GM12872 (cell line): ENCODE measurements around the gene ACVR1C.

ENCODE experiments used
- TF ChIP-seq, protein P1 (sequence below): IDR thresholded peaks from 3 replicates; pipeline ENCODE4 v1.5.1; 2011; ENCODE audit warnings: low read depth, mild to moderate bottlenecking, low read length, moderate library complexity; ENCODE audit not compliant: insufficient read depth

The ACVR1C gene

DNA sequence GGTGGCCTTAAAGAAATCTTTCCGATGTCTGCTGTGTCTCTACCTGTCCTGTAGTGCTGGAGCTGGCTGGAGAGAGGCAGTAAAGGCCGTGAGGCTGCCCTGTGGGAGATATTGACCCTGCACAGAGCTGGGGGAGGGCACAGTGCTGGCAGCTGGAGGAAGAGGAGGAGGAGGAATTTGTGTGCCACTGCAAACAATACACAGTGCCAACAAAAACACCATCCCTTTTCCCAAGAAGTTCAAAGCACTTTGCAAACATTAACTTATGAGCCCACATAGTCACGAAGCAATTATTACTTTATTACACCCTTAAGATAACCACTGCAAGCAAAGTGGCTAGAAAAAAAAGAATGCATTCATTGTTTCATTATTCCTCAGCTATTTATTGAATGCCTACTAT lies 139.8 kb downstream of the ACVR1C start:
- TF ChIP-seq, protein P1, sequence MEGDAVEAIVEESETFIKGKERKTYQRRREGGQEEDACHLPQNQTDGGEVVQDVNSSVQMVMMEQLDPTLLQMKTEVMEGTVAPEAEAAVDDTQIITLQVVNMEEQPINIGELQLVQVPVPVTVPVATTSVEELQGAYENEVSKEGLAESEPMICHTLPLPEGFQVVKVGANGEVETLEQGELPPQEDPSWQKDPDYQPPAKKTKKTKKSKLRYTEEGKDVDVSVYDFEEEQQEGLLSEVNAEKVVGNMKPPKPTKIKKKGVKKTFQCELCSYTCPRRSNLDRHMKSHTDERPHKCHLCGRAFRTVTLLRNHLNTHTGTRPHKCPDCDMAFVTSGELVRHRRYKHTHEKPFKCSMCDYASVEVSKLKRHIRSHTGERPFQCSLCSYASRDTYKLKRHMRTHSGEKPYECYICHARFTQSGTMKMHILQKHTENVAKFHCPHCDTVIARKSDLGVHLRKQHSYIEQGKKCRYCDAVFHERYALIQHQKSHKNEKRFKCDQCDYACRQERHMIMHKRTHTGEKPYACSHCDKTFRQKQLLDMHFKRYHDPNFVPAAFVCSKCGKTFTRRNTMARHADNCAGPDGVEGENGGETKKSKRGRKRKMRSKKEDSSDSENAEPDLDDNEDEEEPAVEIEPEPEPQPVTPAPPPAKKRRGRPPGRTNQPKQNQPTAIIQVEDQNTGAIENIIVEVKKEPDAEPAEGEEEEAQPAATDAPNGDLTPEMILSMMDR: no peak

DNA sequence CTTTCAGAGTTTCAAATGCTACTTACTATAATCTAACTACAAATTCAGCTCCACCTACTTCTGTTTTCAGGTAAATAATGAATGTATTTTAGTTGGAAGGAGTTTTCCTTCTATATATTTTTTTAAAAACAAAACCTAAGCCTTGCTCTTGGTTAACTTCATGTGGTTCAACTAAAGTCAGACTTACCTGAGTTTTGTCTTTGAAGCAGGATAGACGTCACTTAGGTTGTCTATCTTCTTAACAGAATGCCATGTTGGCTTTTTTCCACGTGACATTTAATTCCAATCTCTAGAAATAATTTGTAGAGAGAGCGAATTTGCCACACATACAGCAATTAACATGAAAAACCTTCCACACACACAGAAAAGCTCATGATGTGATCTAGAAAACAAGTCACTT lies 140.9 kb downstream of the ACVR1C start:
- TF ChIP-seq, protein P1: no peak

DNA sequence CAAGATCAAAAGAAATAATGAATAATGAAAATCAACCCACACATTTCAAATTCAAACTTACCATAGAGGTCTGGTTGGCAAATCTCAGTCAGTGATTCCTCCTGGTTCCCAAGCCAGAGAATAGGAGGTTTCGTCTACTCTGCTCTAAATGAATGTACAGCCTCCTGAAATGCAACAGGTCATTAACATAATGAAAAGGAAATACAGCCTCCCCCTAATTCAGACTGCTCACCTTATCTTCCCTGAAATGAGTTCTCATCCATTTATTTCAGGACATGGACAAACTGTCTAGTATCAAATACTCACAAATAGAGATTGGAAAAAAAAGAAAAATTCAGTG lies 141.4 kb downstream of the ACVR1C start:
- TF ChIP-seq, protein P1: no peak

DNA sequence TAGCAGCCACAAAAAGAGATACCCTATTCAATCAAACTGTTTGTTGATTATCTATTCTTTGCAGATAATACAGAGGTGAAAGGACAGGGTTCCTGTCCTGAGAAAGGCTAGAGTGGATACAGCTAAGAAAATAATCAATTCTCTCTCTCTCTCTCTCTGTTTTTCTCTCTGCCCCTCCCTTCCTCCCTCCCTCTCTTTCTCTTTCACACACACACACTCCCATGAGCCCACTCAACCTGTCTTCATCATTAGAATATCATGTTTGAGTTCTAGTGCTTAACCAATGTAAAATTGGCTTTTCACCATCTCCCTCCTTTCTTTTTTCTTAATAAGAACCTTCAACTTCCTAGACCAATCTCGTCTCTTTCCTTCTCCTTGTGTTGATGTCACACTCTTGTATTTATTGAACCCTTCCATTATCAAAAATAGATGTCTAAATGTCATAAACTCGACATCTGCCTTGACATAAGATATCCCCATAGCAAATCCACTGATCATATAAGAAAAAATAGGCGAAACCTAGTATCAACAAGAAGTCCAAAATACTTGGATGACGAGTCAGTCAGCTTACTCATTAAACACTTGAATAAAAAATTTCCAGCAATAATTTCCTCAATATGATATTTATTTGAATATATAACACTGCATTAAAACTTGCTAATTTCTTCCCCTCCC lies 141.9 kb downstream of the ACVR1C start:
- TF ChIP-seq, protein P1: no peak

DNA sequence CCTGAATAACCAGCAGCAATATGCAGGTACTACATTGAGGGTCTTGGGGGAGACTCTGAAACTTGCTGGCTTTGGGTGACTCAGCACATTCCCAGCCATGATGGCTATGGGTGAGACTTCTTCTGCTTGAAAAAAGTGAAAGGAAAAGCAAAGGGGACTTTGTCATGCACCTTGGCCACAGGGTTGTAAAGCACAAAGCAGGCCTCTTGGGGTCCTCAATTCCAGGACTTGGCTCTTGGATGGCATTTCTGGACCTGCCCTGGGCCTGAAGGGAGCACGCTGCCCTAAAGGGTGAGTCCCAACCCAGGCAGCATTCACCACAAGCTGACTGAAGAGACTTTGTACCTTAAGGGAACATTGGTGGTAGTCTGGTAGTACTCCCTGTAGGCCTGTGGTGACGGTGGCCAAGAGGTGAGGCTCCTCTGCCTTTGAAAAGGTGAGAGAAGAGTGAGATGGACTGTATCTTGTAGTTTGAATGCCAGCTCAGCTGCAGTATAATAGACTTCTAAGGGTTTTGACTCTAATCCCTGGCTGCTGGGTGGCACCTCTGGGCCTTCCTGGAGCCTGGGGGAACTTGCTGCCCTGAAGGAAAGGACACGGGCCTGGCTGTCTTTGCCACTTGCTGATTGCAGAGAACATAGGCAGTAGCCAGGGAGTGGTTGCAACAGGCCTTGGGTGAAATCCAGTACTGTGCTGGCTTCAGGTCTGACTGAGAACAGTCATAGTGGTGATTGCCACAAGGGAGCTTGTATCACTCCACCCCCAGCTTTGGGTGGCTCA lies 148.3 kb downstream of the ACVR1C start:
- TF ChIP-seq, protein P1: no peak

DNA sequence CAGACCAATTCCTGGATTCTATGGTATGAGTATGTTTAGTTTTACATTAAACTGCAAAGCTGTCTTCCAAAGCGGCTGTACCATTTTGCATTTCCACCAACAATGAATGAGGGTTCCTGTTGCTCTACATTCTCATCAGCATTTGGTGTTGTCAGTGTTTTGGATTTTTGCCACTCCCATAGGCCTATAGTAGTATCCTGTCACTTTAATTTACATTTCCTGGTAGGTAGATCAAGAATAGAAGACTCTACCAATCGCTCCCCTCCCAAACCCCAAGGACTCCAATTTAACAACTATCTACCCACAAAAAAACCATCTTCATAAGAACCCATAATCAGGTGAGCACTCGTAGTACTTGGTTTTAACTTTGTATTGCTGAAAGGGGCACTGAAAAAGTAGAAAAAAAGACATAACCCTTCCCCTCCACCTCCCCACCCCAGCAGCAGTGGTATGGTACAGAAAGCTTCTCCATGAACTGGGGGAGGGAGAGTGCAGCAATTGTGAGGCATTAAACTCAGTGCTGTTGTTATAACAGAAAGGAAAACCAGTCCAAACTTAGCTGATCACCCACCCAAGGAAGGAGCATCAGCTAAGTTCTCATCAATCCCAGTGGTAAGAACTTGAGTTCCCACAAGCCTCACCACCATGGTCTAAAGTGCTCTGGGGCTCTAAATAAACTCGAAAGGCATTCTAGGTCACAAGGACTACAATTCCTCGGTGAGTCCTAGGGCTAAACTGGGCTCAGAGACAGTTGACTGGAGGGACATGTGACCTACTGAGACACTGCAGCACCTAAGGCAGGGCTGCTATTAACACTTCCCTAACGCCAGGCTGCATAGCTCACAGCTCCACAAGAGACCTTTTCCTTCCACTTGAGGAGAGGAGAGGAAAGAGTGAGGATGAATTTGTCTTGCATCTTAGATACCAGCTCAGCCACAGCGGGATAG lies 149.3 kb downstream of the ACVR1C start:
- TF ChIP-seq, protein P1: no peak

DNA sequence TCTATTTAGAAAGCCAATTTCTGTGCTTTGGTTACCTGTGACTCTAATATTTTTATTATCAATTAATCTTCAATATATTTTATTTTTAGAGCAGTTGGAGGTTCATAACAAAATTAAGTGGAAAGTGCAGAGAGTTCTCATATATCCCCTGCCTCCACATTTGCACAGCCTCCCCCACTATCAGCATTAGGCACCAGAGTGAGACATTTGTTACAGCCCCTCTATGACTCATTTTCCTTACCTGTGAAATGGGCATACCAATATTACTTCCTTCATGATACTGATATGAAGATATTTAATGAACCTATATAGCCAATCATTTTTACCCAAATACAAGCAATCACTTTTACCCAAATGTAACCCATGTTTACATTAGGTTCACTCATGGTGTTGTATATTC lies 150.7 kb downstream of the ACVR1C start:
- TF ChIP-seq, protein P1: no peak
